ENCODE measurements around the gene MGAT1.
A peak's percentile ranks its signal among the peaks of the same experiment; 100 is the strongest.

DNA sequence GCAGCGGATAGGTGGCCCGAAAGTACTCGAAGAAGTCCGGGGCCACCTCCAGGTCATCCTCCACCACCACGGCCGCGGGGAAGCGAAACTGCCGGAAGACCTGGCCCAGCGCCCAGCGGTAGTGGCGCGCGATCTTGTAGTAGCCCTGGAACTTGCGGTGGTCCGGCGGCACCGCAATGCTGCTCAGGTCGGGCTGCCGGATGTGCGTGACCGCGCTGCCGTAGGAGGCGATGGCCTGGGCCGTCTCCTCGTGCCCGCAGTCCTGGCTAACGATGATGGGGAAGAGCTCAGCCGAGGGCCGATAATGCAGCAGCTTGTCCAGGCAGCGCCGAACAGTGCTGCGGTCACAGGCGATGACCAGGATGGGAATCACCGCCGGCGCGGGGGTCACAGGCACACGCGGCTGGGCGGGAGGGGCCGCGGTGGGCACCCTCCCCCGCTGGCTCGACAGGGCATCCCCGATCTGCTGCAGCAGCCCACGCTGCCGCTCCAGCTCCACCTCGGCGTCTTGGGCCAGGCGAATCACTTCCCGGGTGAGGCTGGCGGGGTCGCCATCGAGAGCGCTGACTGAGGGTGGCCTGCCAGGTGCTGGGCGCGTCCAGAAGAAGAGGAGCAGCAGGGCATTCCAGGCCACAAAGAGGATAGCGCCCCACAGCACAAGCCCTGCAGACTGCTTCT is 10.2 kb downstream of the MGAT1 start:
- TF ChIP-seq POLR2AphosphoS5 (IDR thresholded peaks at IDR 0.05), result peak; percentile 40 to 80 (median 50)
- no peak for TF ChIP-seq POLR2A (IDR thresholded peaks at IDR 0.05)

Measured in spleen (tissue), 3 donors.